Muscle layer of duodenum (tissue), 2 donors: Measurements from ENCODE around the gene GABRP.
A peak's percentile ranks its signal among the peaks of the same experiment; 100 is the strongest.
"Not testable (repeated sequence)": the region's sequence is repeated elsewhere in the genome, so short reads cannot be mapped to it uniquely, and the experiment has no call there.

Experiments
- H3K27ac ChIP-seq: one replicate; pipeline ENCODE4 v1.7.0; 2013; ENCODE audit warnings: mild to moderate bottlenecking, low read length
- H3K27me3 ChIP-seq: one replicate; pipeline ENCODE4 v1.7.0; 2013; ENCODE audit warnings: low read depth, mild to moderate bottlenecking, control low read depth, low read length
- H3K36me3 ChIP-seq, 2 donors: one replicate each; pipeline ENCODE4 v1.7.0; 2013; ENCODE audit warnings: low read length in 2 of 2, control low read depth in 1 of 2, mild to moderate bottlenecking in 1 of 2; ENCODE audit not compliant: insufficient read depth in 2 of 2, control insufficient read depth in 1 of 2
- H3K4me1 ChIP-seq, 2 donors: one replicate each; pipeline ENCODE4 v1.7.0; 2013; ENCODE audit warnings: low read length in 2 of 2, mild to moderate bottlenecking in 2 of 2, control low read depth in 1 of 2, moderate library complexity in 1 of 2; ENCODE audit not compliant: insufficient read depth in 2 of 2, control insufficient read depth in 1 of 2
- H3K4me3 ChIP-seq, 2 donors: one replicate each; pipeline ENCODE4 v1.7.0; 2013; ENCODE audit warnings: low read length in 2 of 2, low read depth in 1 of 2, mild to moderate bottlenecking in 1 of 2
- H3K9me3 ChIP-seq, 2 donors: one replicate each; pipeline ENCODE4 v1.7.0; 2013; ENCODE audit warnings: low read length in 2 of 2, control low read depth in 1 of 2, mild to moderate bottlenecking in 1 of 2; ENCODE audit not compliant: control insufficient read depth in 1 of 2
- donor health status: healthy.

The GABRP gene

GRCh38 chr5:170757182-170757601, 26.3 kb upstream of the GABRP start:
- Histone ChIP-seq H3K4me3 (no peak overlapping the region), H3K27me3 (no peaks in the 10 kb centered on the region), H3K36me3 (no peaks in the 10 kb centered on the region), H3K4me1 (peaks cover 4 to 19% of the 10 kb centered on the region in 2 donors), H3K9me3 (no peaks in the 10 kb centered on the region), H3K27ac (peak overlapping the region; percentile 89)

- Histone ChIP-seq H3K27me3 (no peaks in the 10 kb centered on the region), H3K4me3 (no peak overlapping the region), H3K9me3 (no peaks in the 10 kb centered on the region), H3K4me1 (peaks cover 4 to 19% of the 10 kb centered on the region in 2 donors), H3K27ac (peak overlapping the region; percentile 89), H3K36me3 (no peaks in the 10 kb centered on the region)
Observed at GRCh38 chr5:170757669-170758068, 25.9 kb upstream of the GABRP start.

GRCh38 chr5:170758481-170758880, 25.0 kb upstream of the GABRP start:
- H3K4me1 ChIP-seq, result peaks cover 4 to 19% of the 10 kb centered on the region in 2 donors
- no peaks in the 10 kb centered on the region for H3K27me3 ChIP-seq
- no peak overlapping the region for H3K4me3 ChIP-seq
- H3K36me3 ChIP-seq, result no peaks in the 10 kb centered on the region
- no peaks in the 10 kb centered on the region for H3K9me3 ChIP-seq
- H3K27ac ChIP-seq, result peak overlapping the region; percentile 89

- Histone ChIP-seq H3K27me3 (no peaks in the 10 kb centered on the region), H3K4me3 (no peak overlapping the region), H3K9me3 (no peaks in the 10 kb centered on the region), H3K36me3 (no peaks in the 10 kb centered on the region), H3K4me1 (peaks cover 4 to 19% of the 10 kb centered on the region in 2 donors), H3K27ac (no peak overlapping the region)
Observed at GRCh38 chr5:170760113-170760512, 23.4 kb upstream of the GABRP start.

GRCh38 chr5:170761048-170761707, 22.3 kb upstream of the GABRP start:
- Histone ChIP-seq H3K4me3 (no peak overlapping the region), H3K36me3 (no peaks in the 10 kb centered on the region), H3K4me1 (peaks cover 4 to 19% of the 10 kb centered on the region in 2 donors), H3K27ac (no peak overlapping the region), H3K9me3 (no peaks in the 10 kb centered on the region), H3K27me3 (no peaks in the 10 kb centered on the region)

GRCh38 chr5:170761708-170762066, 21.8 kb upstream of the GABRP start:
- Histone ChIP-seq H3K4me3 (no peak overlapping the region), H3K27me3 (no peaks in the 10 kb centered on the region), H3K9me3 (no peaks in the 10 kb centered on the region), H3K4me1 (peaks cover 4 to 16% of the 10 kb centered on the region in 2 donors), H3K36me3 (no peaks in the 10 kb centered on the region), H3K27ac (no peak overlapping the region)

- H3K27me3 ChIP-seq, H3K4me1 ChIP-seq, H3K9me3 ChIP-seq: not testable (repeated sequence)
Observed at GRCh38 chr5:170762298-170762697, 21.2 kb upstream of the GABRP start.

GRCh38 chr5:170765868-170766267, 17.7 kb upstream of the GABRP start:
- H3K36me3 ChIP-seq, H3K9me3 ChIP-seq, H3K4me3 ChIP-seq: not testable (repeated sequence)

More at GRCh38 chr5:170762298-170762697, 21.2 kb upstream of the GABRP start:
- H3K36me3 ChIP-seq, H3K4me3 ChIP-seq, H3K27ac ChIP-seq: not testable (repeated sequence)

GRCh38 chr5:170769246-170769645, 14.3 kb upstream of the GABRP start:
- Histone ChIP-seq H3K9me3 (no peaks in the 10 kb centered on the region), H3K27ac (no peak overlapping the region), H3K36me3 (no peaks in the 10 kb centered on the region), H3K4me1 (no peaks in the 10 kb centered on the region), H3K27me3 (no peaks in the 10 kb centered on the region), H3K4me3 (no peak overlapping the region)

More at GRCh38 chr5:170765868-170766267, 17.7 kb upstream of the GABRP start:
- not testable (repeated sequence) for H3K27me3 ChIP-seq, H3K27ac ChIP-seq, H3K4me1 ChIP-seq

- Histone ChIP-seq H3K27ac (no peak overlapping the region), H3K9me3 (no peaks in the 10 kb centered on the region), H3K4me1 (no peaks in the 10 kb centered on the region), H3K4me3 (no peak overlapping the region), H3K36me3 (no peaks in the 10 kb centered on the region), H3K27me3 (no peaks in the 10 kb centered on the region)
Observed at GRCh38 chr5:170769898-170770416, 13.6 kb upstream of the GABRP start.

- Histone ChIP-seq H3K27ac (peak overlapping the region; percentile 86), H3K36me3 (no peaks in the 10 kb centered on the region), H3K4me1 (no peaks in the 10 kb centered on the region), H3K27me3 (no peaks in the 10 kb centered on the region), H3K9me3 (no peaks in the 10 kb centered on the region), H3K4me3 (no peak overlapping the region)
Observed at GRCh38 chr5:170771496-170771895, 12.0 kb upstream of the GABRP start.
